ENCODE measurements around the gene THADA.

THADA gene

GRCh38 chr2:43262951-43263350, 332.9 kb downstream of the THADA start:
- DNase-seq: no peak

- no peak for DNase-seq
Observed at GRCh38 chr2:43262239-43262638, 333.6 kb downstream of the THADA start.

- DNase-seq: no peak
Observed at GRCh38 chr2:43259512-43259911, 336.3 kb downstream of the THADA start.

GRCh38 chr2:43258547-43259156, 337.2 kb downstream of the THADA start:
- DNase-seq: no peak

- no peak for DNase-seq
Observed at GRCh38 chr2:43255296-43255910, 340.4 kb downstream of the THADA start.

GRCh38 chr2:43254331-43254730, 341.5 kb downstream of the THADA start:
- DNase-seq: no peak

- DNase-seq: no peak
Observed at GRCh38 chr2:43251171-43251731, 344.6 kb downstream of the THADA start.

GRCh38 chr2:43250015-43250414, 345.8 kb downstream of the THADA start:
- DNase-seq: no peak

GRCh38 chr2:43248621-43249020, 347.2 kb downstream of the THADA start:
- DNase-seq: no peak

- DNase-seq: no peak
Observed at GRCh38 chr2:43246641-43247040, 349.2 kb downstream of the THADA start.

- no peak for DNase-seq
Observed at GRCh38 chr2:43241558-43241957, 354.3 kb downstream of the THADA start.

- DNase-seq: no peak
Observed at GRCh38 chr2:43240766-43241150, 355.1 kb downstream of the THADA start.

- peak; percentile 39 for DNase-seq
Observed at GRCh38 chr2:43239981-43240765, 355.7 kb downstream of the THADA start.

GRCh38 chr2:43238813-43239212, 357.0 kb downstream of the THADA start:
- no peak for DNase-seq

GRCh38 chr2:43238176-43238575, 357.7 kb downstream of the THADA start:
- no peak for DNase-seq

GRCh38 chr2:43233218-43234212, 362.3 kb downstream of the THADA start:
- DNase-seq: no peak

GRCh38 chr2:43230951-43231827, 364.6 kb downstream of the THADA start:
- DNase-seq: no peak

- DNase-seq: no peak
Observed at GRCh38 chr2:43230351-43230885, 365.4 kb downstream of the THADA start.

GRCh38 chr2:43228756-43229659, 366.8 kb downstream of the THADA start:
- DNase-seq: no peak

- DNase-seq: peak; percentile 94
Observed at GRCh38 chr2:43228321-43228751, 367.5 kb downstream of the THADA start.

Data from hematopoietic multipotent progenitor cell treated with erythropoietin and hydrocortisone succinate and interleukin-3 and kit ligand, for 8 days (in vitro differentiated cells).